GM21447 (cell line): ENCODE measurements around the gene KRT3.
"Not testable (repeated sequence)": the region's sequence is repeated elsewhere in the genome, so short reads cannot be mapped to it uniquely, and the experiment has no call there.

Source experiments
- ATAC-seq: cut with Tn5 transposase; IDR thresholded peaks from one replicate; pipeline ENCODE4 v1.9.1; 2021; ENCODE audit not compliant: unreplicated experiment

KRT3 gene

GRCh38 chr12:52798671-52799504 is 3.0 kb upstream of the KRT3 start:
- ATAC-seq: no peak

- no peak for ATAC-seq
Observed at GRCh38 chr12:52798003-52798670, 2.2 kb upstream of the KRT3 start.

- no peak for ATAC-seq
Observed at GRCh38 chr12:52797529-52797894, 1.6 kb upstream of the KRT3 start.

GRCh38 chr12:52796839-52797528 is 1.1 kb upstream of the KRT3 start:
- ATAC-seq: no peak

GRCh38 chr12:52796429-52796794 is 495 bp upstream of the KRT3 start:
- ATAC-seq: no peak

- ATAC-seq: not testable (repeated sequence)
Observed at GRCh38 chr12:52795332-52795674, 614 bp downstream of the KRT3 start.

GRCh38 chr12:52794479-52795331 is 1.2 kb downstream of the KRT3 start:
- no peak for ATAC-seq

GRCh38 chr12:52792185-52793029 is 3.5 kb downstream of the KRT3 start:
- ATAC-seq: no peak

- no peak for ATAC-seq
Observed at GRCh38 chr12:52791271-52792184, 4.4 kb downstream of the KRT3 start.

- ATAC-seq: no peak
Observed at GRCh38 chr12:52790427-52791270, 5.3 kb downstream of the KRT3 start.

GRCh38 chr12:52789637-52790426 is 6.1 kb downstream of the KRT3 start:
- ATAC-seq: no peak

- ATAC-seq: no peak
Observed at GRCh38 chr12:52788876-52789636, 6.9 kb downstream of the KRT3 start.

- no peak for ATAC-seq
Observed at GRCh38 chr12:52788192-52788875, 7.6 kb downstream of the KRT3 start.

- no peak for ATAC-seq
Observed at GRCh38 chr12:52787324-52788191, 8.4 kb downstream of the KRT3 start.

GRCh38 chr12:52784909-52785308 is 11.0 kb downstream of the KRT3 start:
- ATAC-seq: no peak
